GM18870 (cell line): Measurements from ENCODE around the gene LRRC73.
"Not testable (repeated sequence)": the region's sequence is repeated elsewhere in the genome, so short reads cannot be mapped to it uniquely, and the experiment has no call there.

Source experiments
- ATAC-seq: cut with Tn5 transposase; IDR thresholded peaks from one replicate; pipeline ENCODE4 v1.9.1; 2021; ENCODE audit warnings: moderate library complexity; ENCODE audit not compliant: unreplicated experiment

The LRRC73 gene

GRCh38 chr6:43511824-43512415 lies 1.8 kb upstream of the LRRC73 start:
- ATAC-seq: no peak

DNA sequence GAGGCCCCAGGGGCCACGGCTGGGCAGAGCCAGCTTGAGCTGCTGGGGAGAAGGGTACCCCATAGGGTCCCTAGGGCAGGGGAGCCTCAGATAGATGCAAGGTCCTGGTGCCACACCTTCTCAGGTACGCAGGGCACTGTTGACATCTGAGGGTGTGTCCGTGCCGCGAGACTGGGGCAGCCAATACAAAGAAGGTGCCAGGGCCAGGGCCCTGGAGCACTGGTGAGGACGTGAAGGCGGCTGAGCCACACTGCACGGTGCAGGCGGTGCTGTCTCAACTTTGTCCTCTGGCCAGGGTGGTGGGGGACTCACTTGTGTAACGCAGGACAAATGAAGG lies 649 bp upstream of the LRRC73 start:
- no peak for ATAC-seq

- no peak for ATAC-seq
These were observed 783 bp downstream of the LRRC73 start for GRCh38 chr6:43509142-43509983.

GRCh38 chr6:43508481-43509141 lies 1.5 kb downstream of the LRRC73 start:
- ATAC-seq: no peak

GRCh38 chr6:43506667-43507471 lies 3.3 kb downstream of the LRRC73 start:
- ATAC-seq: no peak

DNA sequence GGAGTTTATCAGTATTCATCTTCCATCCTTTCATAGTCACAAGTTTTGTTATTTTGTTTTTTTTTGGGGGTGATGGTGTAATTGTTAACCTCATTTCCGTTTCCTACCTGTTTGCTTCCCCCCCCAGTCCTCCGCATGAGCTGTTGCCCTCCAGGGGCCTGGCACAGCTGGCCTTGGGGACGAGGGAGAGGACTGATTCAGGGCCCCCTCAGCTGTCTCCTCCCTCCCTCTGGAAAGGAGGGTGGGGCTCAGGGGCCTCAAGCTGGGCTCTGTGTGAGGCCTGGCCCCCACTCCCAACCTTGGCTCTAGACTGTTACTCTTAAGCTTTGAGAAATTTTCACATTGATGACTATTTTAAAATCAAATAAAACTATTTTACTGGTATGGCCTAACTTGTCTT lies 4.0 kb downstream of the LRRC73 start:
- ATAC-seq: no peak

- no peak for ATAC-seq
These were observed 4.4 kb downstream of the LRRC73 start for GRCh38 chr6:43505718-43506117.

GRCh38 chr6:43504756-43505593 lies 5.2 kb downstream of the LRRC73 start:
- no peak for ATAC-seq

- ATAC-seq: no peak
These were observed 6.7 kb downstream of the LRRC73 start for GRCh38 chr6:43503443-43503842.

DNA sequence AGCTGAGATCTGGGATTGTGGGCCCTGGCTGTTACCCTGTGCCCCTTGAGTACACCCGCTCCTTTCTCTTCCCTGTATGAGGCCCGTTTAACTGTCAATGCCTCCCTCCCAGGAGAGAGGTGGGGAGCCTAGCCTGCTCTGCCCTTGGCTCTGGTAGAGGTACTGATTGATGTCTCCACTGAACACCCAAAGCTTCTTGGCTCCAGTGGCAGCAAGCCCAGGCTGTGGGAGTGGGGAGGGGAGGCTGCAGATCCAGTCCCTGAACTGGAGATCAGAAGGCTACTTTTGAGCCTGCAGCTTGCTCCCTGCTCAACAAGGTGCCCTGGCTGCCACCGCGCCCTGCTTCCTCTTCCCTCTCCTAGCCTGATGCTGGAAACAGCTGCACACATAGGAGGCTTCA lies 7.5 kb downstream of the LRRC73 start:
- ATAC-seq: no peak

DNA sequence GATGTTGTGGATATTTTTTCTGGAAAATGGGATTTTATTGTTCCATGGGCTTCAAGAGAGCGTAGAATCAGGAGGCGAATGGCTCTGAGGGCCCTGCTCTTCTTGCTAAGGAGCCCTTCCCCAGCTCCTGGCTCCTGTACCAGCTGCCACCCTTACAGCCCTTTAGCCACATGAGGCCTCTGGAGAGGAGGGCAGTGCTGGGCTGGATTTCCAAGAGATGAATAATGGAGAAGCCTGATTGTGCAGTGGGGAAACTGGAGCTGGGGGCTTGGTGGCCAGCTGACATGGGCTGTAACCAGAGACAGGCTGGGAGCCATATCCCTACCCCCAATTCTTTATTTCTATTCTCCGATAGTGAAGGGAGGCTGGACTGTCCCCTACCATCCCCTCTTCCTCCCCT lies 9.2 kb downstream of the LRRC73 start:
- ATAC-seq: no peak

DNA sequence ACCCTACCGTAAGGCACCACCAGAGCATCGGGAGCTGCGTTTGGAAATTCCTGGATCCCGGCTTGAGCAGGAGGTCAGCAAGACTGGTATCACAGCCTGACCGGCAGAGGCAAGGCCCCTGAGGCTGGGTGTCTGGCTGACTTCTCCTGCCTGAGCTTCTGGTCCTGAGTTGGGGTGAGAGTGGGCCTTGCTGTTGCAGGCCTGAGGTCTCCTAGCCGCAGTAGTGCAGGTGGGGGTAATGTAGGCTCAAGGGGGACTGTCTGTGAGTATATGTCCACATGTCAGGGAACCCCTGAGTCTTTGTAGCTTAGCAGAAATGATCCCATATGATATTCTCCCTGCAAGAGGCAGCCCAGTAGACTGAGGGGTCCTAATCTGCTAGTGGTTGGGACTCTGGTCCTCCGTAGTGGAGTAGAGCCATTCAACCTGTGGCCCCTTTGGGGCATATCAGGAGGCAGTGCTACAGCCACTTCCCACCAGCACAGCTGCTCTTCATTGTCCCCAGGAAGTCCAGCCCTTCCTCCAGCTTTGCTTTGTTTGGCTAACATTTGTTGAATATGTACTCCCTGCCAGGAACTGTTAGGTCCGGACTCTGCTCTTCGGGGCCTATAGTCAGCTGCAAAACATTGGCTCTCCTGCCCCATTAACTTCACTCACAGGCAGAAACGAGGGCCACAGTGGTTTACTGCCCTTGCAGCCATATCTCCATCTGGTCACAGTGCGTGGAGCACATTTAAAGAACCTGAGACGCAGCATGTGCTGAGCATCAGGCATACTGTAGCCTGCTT lies 10.9 kb downstream of the LRRC73 start:
- no peak for ATAC-seq

GRCh38 chr6:43498291-43498690 lies 11.9 kb downstream of the LRRC73 start:
- ATAC-seq: not testable (repeated sequence)

DNA sequence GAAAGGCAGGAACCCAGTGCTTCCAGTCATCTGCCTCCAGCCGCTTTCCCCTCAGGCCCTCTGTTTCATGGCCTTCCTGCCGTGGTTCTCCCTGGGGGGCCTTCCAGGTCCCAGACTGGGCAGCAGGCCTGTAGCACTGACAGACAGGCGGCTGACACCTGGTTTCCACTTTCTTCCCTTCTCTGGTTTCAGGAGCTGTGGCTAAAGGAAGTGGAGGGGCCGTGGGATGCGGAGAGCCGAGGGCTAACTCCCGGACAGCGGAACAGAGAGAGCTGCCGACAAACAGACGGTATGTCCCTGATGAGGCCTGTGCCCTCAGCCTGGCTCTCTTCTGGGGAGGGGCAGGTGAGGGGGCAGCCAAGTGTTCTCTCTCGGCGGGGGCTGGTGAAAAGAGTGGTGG lies 12.5 kb downstream of the LRRC73 start:
- ATAC-seq: no peak

- no peak for ATAC-seq
These were observed 13.1 kb downstream of the LRRC73 start for GRCh38 chr6:43497129-43497396.

- no peak for ATAC-seq
These were observed 13.6 kb downstream of the LRRC73 start for GRCh38 chr6:43496370-43497128.

DNA sequence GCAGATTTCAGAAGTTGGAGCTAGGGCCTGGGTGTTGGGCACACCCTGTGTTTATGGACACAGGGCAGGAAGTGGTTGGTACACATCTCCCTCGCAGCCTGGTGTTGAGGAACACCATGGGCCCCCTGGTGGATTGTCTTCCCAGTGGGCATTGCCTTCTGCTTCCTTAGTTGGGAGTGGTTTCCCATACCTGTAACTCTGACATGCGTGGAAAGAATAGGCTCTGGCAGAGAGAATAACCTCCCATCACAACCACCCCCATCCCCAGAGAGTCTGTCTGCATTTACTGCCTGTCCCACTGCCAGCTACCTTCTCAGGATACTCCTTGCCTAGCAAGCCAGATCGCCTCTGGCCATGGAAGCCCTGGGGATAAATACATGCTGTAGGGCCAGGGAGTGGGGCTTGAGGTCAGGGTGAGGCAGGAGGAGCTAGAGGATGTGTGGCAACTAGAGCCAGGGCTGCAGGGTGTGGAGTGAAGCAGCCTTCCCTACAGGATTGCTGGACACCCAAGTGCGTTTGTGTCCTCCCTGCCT lies 14.7 kb downstream of the LRRC73 start:
- ATAC-seq: no peak

DNA sequence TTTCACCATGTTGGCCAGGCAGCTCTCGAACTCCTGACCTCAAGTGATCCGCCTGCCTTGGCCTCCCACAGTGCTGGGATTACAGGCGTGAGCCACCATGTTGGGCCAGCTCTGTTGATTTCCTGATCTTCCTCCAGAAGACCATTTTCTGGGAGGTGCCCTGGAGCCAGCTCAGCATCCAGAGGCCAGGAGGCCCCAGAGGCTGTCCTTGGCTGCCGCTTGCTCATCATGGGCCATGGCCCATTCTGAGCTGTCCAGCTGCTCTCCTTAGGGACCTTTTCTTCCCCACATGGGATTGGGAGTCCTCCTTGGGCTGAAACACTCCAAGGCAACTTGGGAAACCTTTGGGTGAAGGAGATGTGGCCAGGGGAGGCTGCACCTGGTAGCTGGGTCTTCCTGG lies 15.4 kb downstream of the LRRC73 start:
- ATAC-seq: no peak

DNA sequence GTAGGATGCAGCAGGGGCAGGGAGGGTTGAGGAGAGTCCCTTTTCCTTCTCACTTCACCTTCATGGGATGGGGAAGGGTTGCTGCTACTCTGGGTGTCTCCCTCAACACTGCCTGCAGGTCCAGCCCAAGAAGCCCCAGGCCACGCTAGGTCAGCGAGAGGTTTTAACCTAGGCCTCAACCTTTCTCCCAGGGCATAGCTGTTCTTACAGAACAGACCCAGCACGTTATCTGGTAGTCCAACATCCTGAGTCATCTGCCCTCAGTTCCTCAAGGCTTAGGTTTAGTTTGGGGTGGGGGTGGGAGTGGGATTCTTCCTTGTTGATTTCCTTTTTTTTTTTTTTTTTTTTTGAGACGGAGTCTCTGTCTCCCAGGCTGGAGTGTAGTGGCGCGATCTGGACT lies 15.8 kb downstream of the LRRC73 start:
- no peak for ATAC-seq
